ENCODE results near the gene CROCC2.

The CROCC2 gene

GRCh38 chr2:240889601-240890560 lies 16.3 kb upstream of the CROCC2 start:
- H3K4me3 ChIP-seq (ENCODE audit: low read length): no peak overlapping the region
- no peak for DNase-seq (ENCODE audit: low read depth, low spot score)

- DNase-seq (ENCODE audit: low read depth, low spot score): no peak
- no peak overlapping the region for H3K4me3 ChIP-seq (ENCODE audit: low read length)
Observed at GRCh38 chr2:240890691-240891090, 15.4 kb upstream of the CROCC2 start.

GRCh38 chr2:240891492-240892340 lies 14.4 kb upstream of the CROCC2 start:
- H3K4me3 ChIP-seq (ENCODE audit: low read length): no peak overlapping the region
- no peak for DNase-seq (ENCODE audit: low read depth, low spot score)

- H3K4me3 ChIP-seq (ENCODE audit: low read length): no peak overlapping the region
- DNase-seq (ENCODE audit: low read depth, low spot score): no peak
Observed at GRCh38 chr2:240892356-240892755, 13.8 kb upstream of the CROCC2 start.

GRCh38 chr2:240892925-240893324 lies 13.2 kb upstream of the CROCC2 start:
- H3K4me3 ChIP-seq (ENCODE audit: low read length): no peak overlapping the region

GRCh38 chr2:240893363-240893844 lies 12.7 kb upstream of the CROCC2 start:
- peak; percentile 9 for DNase-seq (ENCODE audit: low read depth, low spot score)
- no peak overlapping the region for H3K4me3 ChIP-seq (ENCODE audit: low read length)

More at GRCh38 chr2:240892925-240893324, 13.2 kb upstream of the CROCC2 start:
- no peak for DNase-seq (ENCODE audit: low read depth, low spot score)

GRCh38 chr2:240894006-240894405 lies 12.1 kb upstream of the CROCC2 start:
- no peak for DNase-seq (ENCODE audit: low read depth, low spot score)
- no peak overlapping the region for H3K4me3 ChIP-seq (ENCODE audit: low read length)

- no peak overlapping the region for H3K4me3 ChIP-seq (ENCODE audit: low read length)
- DNase-seq (ENCODE audit: low read depth, low spot score): no peak
Observed at GRCh38 chr2:240894836-240895558, 11.1 kb upstream of the CROCC2 start.

GRCh38 chr2:240895656-240896388 lies 10.3 kb upstream of the CROCC2 start, which contains the start of gene MAB21L4:
Gene MAB21L4 (minus strand): TSS chr2:240896156. CDS start chr2:240895997, 159 bp downstream.
- H3K4me3 ChIP-seq (ENCODE audit: low read length): no peak within 1 kb of the TSS
- no peak for DNase-seq (ENCODE audit: low read depth, low spot score)

- no peak overlapping the region for H3K4me3 ChIP-seq (ENCODE audit: low read length)
- DNase-seq (ENCODE audit: low read depth, low spot score): no peak
Observed at GRCh38 chr2:240896394-240896793, 9.7 kb upstream of the CROCC2 start.

GRCh38 chr2:240896871-240897692 lies 9.1 kb upstream of the CROCC2 start:
- no peak for DNase-seq (ENCODE audit: low read depth, low spot score)
- no peak overlapping the region for H3K4me3 ChIP-seq (ENCODE audit: low read length)

GRCh38 chr2:240898108-240898730 lies 7.9 kb upstream of the CROCC2 start:
- no peak overlapping the region for H3K4me3 ChIP-seq (ENCODE audit: low read length)
- DNase-seq (ENCODE audit: low read depth, low spot score): no peak

GRCh38 chr2:240898731-240899467 lies 7.2 kb upstream of the CROCC2 start:
- H3K4me3 ChIP-seq (ENCODE audit: low read length): no peak overlapping the region
- DNase-seq (ENCODE audit: low read depth, low spot score): no peak

GRCh38 chr2:240899468-240899865 lies 6.7 kb upstream of the CROCC2 start:
- DNase-seq (ENCODE audit: low read depth, low spot score): no peak
- no peak overlapping the region for H3K4me3 ChIP-seq (ENCODE audit: low read length)

- no peak for DNase-seq (ENCODE audit: low read depth, low spot score)
Observed at GRCh38 chr2:240900141-240900860, 5.8 kb upstream of the CROCC2 start.

More at GRCh38 chr2:240900141-240900860, 5.8 kb upstream of the CROCC2 start:
- H3K4me3 ChIP-seq (ENCODE audit: low read length): no peak overlapping the region
